ENCODE measurements around the gene MRPL33.

- TF ChIP-seq POLR2A (IDR thresholded peaks at IDR 0.05): no peak
- TF ChIP-seq CTCF (IDR thresholded peaks at IDR 0.05): no peak
- no peak for TF ChIP-seq POLR2AphosphoS5 (IDR thresholded peaks at IDR 0.05)
- TF ChIP-seq EP300 (IDR thresholded peaks at IDR 0.05): no peak
These were observed 25.2 kb upstream of the MRPL33 start for GRCh38 chr2:27746325-27746724.

All from gastroesophageal sphincter (tissue), 3 donors.